Stimulated activated CD8-positive, alpha-beta memory T cell treated with anti-CD3 and anti-CD28 coated beads, Interleukin-7, amount 100 ng/mL, for 24 hours (primary cell): ENCODE data around the gene ARID5A.
"Not testable (repeated sequence)": the region's sequence is repeated elsewhere in the genome, so short reads cannot be mapped to it uniquely, and the experiment has no call there.

ENCODE experiments used
- DNase-seq: peaks from one replicate; pipeline ENCODE4 v3.0.0-alpha.2; 2020; ENCODE audit warnings: low read depth

ARID5A gene

GRCh38 chr2:96557421-96557820 is 20.9 kb downstream of the ARID5A start:
- not testable (repeated sequence) for DNase-seq

GRCh38 chr2:96558061-96558460 is 21.5 kb downstream of the ARID5A start:
- DNase-seq: no peak

DNA sequence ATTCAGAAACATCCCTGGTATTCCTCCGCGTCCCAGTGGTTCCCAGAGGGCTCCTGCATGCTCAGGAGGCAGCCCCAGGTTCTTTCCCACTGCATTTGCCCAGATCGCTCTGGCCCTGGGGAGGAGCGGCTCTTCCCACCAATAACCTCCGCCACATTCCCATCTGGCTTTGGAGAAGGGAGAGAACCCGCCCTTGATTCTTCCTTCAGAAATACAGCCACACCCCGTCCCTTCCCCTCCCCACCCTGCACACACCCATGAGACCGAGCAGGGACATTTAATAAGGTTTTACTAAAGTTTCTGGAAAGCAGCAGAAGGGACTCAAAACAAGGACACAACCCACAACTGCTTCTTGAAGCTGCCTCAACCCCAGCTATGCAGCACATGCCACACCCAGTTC is 21.9 kb downstream of the ARID5A start:
- no peak for DNase-seq

- no peak for DNase-seq
Measured at GRCh38 chr2:96564026-96564425, 27.5 kb downstream of the ARID5A start.

DNA sequence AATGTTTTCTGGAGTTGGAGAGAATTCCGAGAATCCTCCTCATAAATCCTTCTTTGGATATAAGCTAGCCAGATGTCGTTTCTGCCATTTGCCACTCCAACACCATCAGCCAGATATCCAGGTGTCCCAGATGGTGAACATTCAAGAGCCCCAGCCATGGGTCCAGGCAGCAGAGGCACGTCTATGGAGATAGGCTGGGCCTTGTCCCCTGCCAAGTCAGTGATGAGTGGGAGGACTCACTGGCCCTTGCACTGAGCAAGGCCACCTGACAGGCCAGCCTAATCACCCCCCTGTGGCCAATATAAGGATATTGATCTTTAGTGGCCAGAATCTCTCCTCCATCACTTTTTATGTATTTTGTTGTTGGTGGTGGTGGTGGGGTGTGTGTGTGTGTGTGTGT is 28.0 kb downstream of the ARID5A start:
- no peak for DNase-seq

- DNase-seq: no peak
Measured at GRCh38 chr2:96565111-96565510, 28.6 kb downstream of the ARID5A start.

- no peak for DNase-seq
Measured at GRCh38 chr2:96568094-96568493, 31.5 kb downstream of the ARID5A start.

DNA sequence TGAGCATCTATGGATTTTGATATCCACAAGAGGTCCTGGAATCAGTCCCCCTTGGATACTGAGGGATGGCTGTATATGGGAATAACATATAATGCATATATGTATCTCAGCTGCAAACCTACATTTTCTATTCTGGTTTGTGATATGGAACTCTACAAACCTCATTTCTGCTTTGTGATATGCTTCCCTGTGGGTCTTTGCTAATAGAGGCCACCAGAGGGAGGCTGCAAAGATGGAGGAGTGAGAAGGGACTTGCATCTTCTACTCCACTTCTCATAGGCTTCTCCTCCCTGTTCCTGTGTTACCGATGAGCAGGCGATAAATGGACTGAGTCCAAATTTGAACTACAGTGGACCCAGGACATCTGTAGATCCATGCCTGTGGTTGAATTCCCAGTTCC is 37.8 kb downstream of the ARID5A start:
- no peak for DNase-seq

DNA sequence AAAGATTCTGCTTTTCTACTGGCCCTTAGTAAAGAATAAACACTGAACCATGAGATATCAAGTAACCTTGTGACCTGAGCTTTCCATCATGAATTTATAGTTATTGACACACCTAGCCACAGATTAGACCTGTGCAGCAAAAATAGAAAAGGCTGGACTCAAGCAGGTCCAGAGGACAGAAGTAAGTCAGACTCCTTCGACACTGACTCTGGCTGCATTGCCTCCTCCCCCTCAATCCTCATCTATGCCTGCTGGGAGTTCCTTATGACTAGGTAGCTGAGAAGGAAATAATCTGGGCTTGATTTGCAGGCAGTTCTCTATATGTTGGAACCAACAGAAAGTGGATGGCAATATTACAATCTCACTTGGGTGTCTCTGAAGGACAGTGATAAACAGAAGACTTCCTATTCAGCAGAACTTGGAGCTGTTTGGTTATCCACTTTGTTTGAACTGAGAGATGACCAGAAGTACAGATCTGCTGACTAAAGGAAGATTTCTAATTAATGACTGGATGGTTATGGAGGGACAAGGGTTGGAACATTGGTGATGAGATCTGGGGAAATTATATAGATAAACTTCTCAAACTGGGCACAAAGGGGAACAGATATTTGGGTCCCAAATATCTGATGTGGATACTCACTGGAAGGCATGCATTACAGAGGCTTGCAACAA is 39.4 kb downstream of the ARID5A start:
- DNase-seq: no peak

DNA sequence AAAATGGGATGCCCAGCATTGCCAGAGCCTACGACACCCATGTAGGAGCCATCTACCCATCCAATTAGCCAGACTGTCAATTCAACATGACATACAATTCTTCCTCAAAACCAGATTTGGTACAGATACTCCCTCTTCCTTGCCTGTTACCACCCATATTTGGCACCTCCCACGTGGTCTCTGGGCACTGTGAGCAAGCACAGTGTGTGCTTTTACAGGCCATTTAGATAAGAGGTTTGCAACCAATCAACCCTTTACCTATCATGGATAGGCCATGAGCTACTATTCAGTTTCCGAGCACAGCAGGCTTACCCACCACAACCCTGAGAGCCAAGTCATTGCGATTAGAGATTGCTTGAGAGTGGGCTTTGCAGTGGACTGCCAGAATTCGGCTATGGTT is 40.9 kb downstream of the ARID5A start:
- DNase-seq: no peak

GRCh38 chr2:96578731-96579130 is 42.2 kb downstream of the ARID5A start:
- no peak for DNase-seq

- DNase-seq: no peak
Measured at GRCh38 chr2:96579422-96579821, 42.9 kb downstream of the ARID5A start.

DNA sequence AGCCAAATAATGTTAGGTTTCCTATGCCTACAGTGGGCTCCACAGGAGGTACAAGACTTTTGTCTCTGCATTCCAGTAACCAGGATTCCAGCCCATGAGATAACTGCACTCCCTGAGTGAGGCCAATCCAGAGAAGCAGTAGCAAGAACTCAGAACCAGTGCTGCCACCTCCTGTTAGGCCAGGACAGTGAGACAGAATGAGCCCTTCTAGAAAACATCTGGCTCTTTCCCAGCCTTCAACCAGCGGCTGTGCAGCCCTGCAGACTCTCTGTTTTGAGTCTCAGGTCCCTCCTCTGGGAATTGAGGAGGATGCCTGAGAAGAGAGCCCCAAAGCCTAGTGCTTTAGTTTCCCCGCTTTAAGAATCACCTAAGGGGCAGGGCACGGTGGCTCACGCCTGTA is 44.2 kb downstream of the ARID5A start:
- DNase-seq: no peak

- no peak for DNase-seq
Measured at GRCh38 chr2:96584017-96584416, 47.5 kb downstream of the ARID5A start.

DNA sequence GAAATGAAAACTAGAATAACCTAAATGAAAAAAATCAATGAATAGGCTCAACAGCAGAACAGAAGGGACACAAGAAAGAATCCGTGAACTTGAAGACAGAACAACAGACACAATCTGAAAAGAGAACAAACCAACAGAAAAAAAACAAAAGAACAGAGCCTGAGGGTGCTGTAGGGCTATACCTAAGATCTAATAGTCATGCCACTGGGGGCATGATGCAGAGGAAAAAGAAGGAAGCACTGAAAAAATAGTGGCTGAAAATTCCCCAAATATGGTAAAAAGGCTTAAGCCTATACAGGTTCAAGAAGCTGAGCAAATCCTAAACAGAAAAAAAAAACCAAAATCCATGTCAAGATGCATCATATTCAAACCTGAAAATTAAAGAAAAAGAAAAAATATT is 51.3 kb downstream of the ARID5A start:
- no peak for DNase-seq

GRCh38 chr2:96591054-96591453 is 54.5 kb downstream of the ARID5A start:
- no peak for DNase-seq

DNA sequence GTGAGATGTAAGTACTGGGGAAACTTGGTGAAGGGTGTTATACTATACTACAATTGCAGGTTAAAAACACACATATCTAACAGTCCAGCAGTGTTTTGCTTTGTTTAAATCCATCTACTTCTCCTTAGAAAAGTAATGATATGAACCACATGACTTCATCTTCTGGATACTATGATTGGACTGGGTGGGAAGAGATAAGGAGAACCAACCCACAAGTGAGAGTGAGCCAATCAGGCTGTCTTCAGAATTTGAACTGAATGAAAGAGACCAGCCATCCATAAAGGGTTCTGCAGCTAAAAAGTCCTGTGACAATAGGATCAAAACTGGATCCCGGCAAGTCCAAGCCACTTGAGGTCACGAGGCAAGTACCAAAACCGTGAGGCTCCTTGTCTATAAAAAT is 54.9 kb downstream of the ARID5A start:
- DNase-seq: no peak

GRCh38 chr2:96594282-96594681 is 57.7 kb downstream of the ARID5A start:
- DNase-seq: no peak

- DNase-seq: no peak
Measured at GRCh38 chr2:96594691-96595152, 58.2 kb downstream of the ARID5A start.

- no peak for DNase-seq
Measured at GRCh38 chr2:96596596-96596995, 60.0 kb downstream of the ARID5A start.

DNA sequence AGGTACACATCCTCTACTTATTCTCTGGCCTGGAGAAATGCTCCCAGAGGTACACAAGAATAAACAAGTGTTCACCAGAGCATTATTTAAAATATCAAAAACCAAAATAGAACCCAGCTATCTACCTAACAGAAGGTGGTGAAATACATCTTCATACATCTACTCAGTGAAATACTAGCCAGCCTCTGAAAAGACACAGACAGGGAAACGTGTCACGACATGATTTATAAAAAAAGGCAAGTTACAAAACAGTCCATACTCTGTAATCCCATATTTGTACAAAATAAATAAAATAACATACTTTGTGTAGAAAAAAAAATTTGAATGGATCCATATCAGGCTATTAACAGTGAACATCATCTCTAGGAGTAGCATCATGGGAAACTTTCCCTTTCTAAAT is 63.4 kb downstream of the ARID5A start:
- no peak for DNase-seq

DNA sequence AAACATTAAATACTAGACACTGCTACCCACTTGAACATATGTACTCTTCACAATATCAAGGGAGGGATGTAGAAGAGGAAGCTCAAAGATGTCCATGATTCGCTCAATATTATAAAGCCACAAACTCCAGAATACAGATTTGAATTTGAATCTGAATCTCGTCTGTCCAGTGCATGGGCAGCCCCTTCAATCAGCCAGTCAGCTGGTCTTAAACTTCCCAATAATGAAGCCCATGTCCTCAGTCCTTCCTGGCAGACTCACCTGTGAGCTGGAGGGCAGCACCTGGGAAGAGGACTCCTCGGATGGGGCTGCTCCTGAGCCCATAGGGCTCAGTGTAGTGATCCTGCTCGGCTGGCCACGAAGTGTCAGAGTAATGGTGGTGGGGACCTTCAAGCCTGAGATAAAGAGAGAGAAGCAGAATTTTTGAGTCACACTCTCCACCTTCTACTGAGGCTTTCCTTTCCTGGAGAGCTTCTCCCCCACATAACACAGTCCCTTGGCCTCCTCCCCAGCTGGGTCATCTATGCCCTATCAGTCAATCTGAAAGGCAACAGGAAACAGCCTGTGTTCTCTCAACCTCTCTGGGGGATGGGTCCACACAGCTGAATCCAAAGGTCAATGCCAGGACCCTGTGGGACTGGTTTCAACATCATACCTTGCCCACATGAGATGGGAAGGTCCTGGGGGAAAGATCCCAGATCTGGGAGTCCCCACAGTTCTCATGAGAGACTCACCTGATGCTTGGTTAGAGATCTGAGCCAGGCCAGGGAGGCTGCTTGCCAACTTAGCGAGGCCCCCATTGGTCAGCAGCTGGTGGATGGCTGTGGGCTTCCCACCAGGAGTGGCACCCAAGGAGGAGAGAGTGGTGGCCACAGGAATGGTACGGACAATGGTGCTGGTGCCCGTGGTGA is 65.1 kb downstream of the ARID5A start:
- DNase-seq: no peak
